ENCODE results near the gene CCDC106.

Gene CCDC106

DNA sequence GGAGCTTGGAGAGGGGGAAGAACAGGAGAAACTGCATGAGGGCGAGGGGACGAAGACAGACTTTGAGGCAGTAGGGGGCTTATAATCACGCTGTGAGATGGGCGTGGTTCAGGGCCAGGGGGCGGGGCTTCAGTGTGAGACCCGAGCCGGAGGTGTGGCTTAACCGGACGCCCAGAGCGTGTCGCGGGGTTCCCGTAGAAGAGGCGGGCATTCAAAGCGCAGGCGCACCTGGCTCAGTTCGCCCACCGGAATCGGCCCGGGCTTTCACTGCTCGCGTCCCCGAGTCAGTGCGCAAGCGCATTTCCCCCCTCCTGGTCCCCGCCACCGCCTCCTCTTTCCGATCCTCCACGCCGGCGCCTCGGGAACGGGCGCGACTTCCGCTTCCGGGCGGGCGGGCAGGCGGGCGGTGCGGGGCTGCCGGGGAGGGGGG, 42.8 kb upstream of the CCDC106 start:
- WGBS, 2 experiments (ENCODE audit: insufficient coverage in 2 of 2): 0% methylated on average over 27 to 28 of the region's 43 CpGs
- Histone ChIP-seq H3K4me1 (ENCODE audit: control insufficient read depth, insufficient read depth, low read length, poor library complexity, severe bottlenecking) (peaks cover 12% of the 10 kb centered on the region), H3K9me3 (ENCODE audit: control insufficient read depth, low read length) (no peaks in the 10 kb centered on the region), H3K36me3 (ENCODE audit: control insufficient read depth, insufficient read depth, low read length) (peaks cover 36% of the 10 kb centered on the region), H3K4me3 (ENCODE audit: extremely low read depth, insufficient read depth, low read length, poor library complexity, severe bottlenecking) (peak overlapping the region; percentile 89), H3K27ac (ENCODE audit: low read depth, low read length, severe bottlenecking) (peak overlapping the region; percentile 94)

- 0 to 2% methylated on average over 21 to 39 of the region's 44 CpGs for WGBS, 2 experiments (ENCODE audit: insufficient coverage in 2 of 2)
Observed at GRCh38 chr19:55605637-55606470, 42.2 kb upstream of the CCDC106 start, which contains the start of gene ZNF865. Gene ZNF865 (plus strand): TSS chr19:55605647. CDS start chr19:55613619, 7,972 bp downstream.

DNA sequence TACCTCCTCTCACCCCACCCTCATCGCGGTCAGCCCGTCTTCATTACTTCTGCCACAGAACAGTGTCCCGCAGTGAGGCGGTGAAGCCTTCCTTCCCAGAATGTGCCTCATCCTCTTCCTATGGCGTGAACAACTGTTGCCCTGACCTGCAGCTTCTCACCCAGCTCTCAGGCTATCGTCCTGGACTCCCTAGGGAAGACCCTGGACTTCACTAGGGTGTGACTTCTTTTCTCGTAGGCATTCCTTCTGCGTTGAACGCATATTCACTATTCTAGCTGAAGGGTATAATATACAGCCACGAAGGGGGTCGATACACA, 41.6 kb upstream of the CCDC106 start:
- peak overlapping the region; percentile 89 for H3K4me3 ChIP-seq (ENCODE audit: extremely low read depth, insufficient read depth, low read length, poor library complexity, severe bottlenecking)
- 29 to 34% methylated on average over 12 of the region's 12 CpGs for WGBS, 2 experiments (ENCODE audit: insufficient coverage in 2 of 2)
- peaks cover 48% of the 10 kb centered on the region for H3K36me3 ChIP-seq (ENCODE audit: control insufficient read depth, insufficient read depth, low read length)
- H3K27ac ChIP-seq (ENCODE audit: low read depth, low read length, severe bottlenecking): peak overlapping the region; percentile 94
- peaks cover 4% of the 10 kb centered on the region for H3K4me1 ChIP-seq (ENCODE audit: control insufficient read depth, insufficient read depth, low read length, poor library complexity, severe bottlenecking)
- H3K9me3 ChIP-seq (ENCODE audit: control insufficient read depth, low read length): no peaks in the 10 kb centered on the region

More at GRCh38 chr19:55605637-55606470, 42.2 kb upstream of the CCDC106 start, which contains the start of gene ZNF865:
- peak within 1 kb of the TSS; percentile 94 for H3K27ac ChIP-seq (ENCODE audit: low read depth, low read length, severe bottlenecking)
- H3K4me1 ChIP-seq (ENCODE audit: control insufficient read depth, insufficient read depth, low read length, poor library complexity, severe bottlenecking): peaks cover 10% of the 10 kb centered on the region
- H3K36me3 ChIP-seq (ENCODE audit: control insufficient read depth, insufficient read depth, low read length): peaks cover 42% of the 10 kb centered on the region
- peak within 1 kb of the TSS; percentile 89 for H3K4me3 ChIP-seq (ENCODE audit: extremely low read depth, insufficient read depth, low read length, poor library complexity, severe bottlenecking)
- H3K9me3 ChIP-seq (ENCODE audit: control insufficient read depth, low read length): no peaks in the 10 kb centered on the region

DNA sequence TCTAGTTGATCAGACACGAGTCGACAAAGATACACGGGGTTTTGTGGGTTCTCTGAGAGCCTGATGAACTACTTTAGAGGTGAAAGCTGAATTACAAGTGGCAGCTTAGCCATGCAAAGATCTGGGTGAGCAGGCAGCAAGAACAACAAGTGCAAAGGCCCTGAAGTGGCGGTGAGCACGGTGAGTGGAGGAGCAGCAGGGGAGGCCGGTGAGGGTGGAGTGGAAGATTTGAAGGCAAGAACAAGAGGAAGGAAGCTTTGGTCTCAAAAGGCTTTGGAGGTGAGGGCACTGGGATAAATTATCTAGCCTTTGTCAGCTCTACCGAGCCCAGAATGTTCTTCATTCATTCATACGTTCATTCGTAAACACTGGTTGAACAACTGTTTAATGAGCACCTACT, 41.2 kb upstream of the CCDC106 start:
- Histone ChIP-seq H3K9me3 (ENCODE audit: control insufficient read depth, low read length) (no peaks in the 10 kb centered on the region), H3K36me3 (ENCODE audit: control insufficient read depth, insufficient read depth, low read length) (peaks cover 48% of the 10 kb centered on the region), H3K4me3 (ENCODE audit: extremely low read depth, insufficient read depth, low read length, poor library complexity, severe bottlenecking) (peak overlapping the region; percentile 89), H3K4me1 (ENCODE audit: control insufficient read depth, insufficient read depth, low read length, poor library complexity, severe bottlenecking) (peaks cover 3% of the 10 kb centered on the region), H3K27ac (ENCODE audit: low read depth, low read length, severe bottlenecking) (no peak overlapping the region)
- WGBS, 2 experiments (ENCODE audit: insufficient coverage in 2 of 2): 85 to 95% methylated on average over 6 to 7 of the region's 9 CpGs

DNA sequence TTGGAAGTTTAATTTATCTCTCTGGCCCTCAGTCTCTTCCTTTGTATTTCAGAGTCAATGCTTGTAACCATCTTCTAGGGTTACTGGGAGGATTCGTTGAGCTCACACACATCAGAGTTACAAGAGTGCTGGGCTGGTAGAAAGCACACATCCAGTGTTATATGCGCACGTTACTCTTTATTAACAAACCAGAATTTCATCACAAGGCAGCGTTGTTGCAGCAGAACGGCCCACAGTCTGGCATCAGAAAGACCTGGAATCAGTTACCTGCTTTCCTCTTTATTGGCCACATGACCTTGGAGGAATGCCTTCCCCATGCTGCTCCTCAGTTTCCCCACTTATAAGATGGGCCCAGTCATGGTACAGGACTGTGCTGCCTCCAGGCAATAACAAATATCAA, 38.7 kb upstream of the CCDC106 start:
- Histone ChIP-seq H3K36me3 (ENCODE audit: control insufficient read depth, insufficient read depth, low read length) (peaks cover 50% of the 10 kb centered on the region), H3K4me3 (ENCODE audit: extremely low read depth, insufficient read depth, low read length, poor library complexity, severe bottlenecking) (no peak overlapping the region), H3K9me3 (ENCODE audit: control insufficient read depth, low read length) (no peaks in the 10 kb centered on the region), H3K4me1 (ENCODE audit: control insufficient read depth, insufficient read depth, low read length, poor library complexity, severe bottlenecking) (peaks cover 3% of the 10 kb centered on the region), H3K27ac (ENCODE audit: low read depth, low read length, severe bottlenecking) (no peak overlapping the region)
- WGBS, 2 experiments (ENCODE audit: insufficient coverage in 2 of 2): 93 to 100% methylated on average over 4 to 5 of the region's 5 CpGs

- H3K36me3 ChIP-seq (ENCODE audit: control insufficient read depth, insufficient read depth, low read length): peaks cover 59% of the 10 kb centered on the region
- H3K9me3 ChIP-seq (ENCODE audit: control insufficient read depth, low read length): no peaks in the 10 kb centered on the region
- 95 to 98% methylated on average over 6 to 11 of the region's 15 CpGs for WGBS, 2 experiments (ENCODE audit: insufficient coverage in 2 of 2)
- H3K27ac ChIP-seq (ENCODE audit: low read depth, low read length, severe bottlenecking): no peak overlapping the region
- no peak overlapping the region for H3K4me3 ChIP-seq (ENCODE audit: extremely low read depth, insufficient read depth, low read length, poor library complexity, severe bottlenecking)
- peaks cover 3% of the 10 kb centered on the region for H3K4me1 ChIP-seq (ENCODE audit: control insufficient read depth, insufficient read depth, low read length, poor library complexity, severe bottlenecking)
Observed at GRCh38 chr19:55611300-55611982, 36.6 kb upstream of the CCDC106 start.

- H3K9me3 ChIP-seq (ENCODE audit: control insufficient read depth, low read length): no peaks in the 10 kb centered on the region
- 100% methylated on average over 2 to 3 of the region's 3 CpGs for WGBS, 2 experiments (ENCODE audit: insufficient coverage in 2 of 2)
- no peak overlapping the region for H3K4me3 ChIP-seq (ENCODE audit: extremely low read depth, insufficient read depth, low read length, poor library complexity, severe bottlenecking)
- H3K4me1 ChIP-seq (ENCODE audit: control insufficient read depth, insufficient read depth, low read length, poor library complexity, severe bottlenecking): no peaks in the 10 kb centered on the region
- peaks cover 58% of the 10 kb centered on the region for H3K36me3 ChIP-seq (ENCODE audit: control insufficient read depth, insufficient read depth, low read length)
- H3K27ac ChIP-seq (ENCODE audit: low read depth, low read length, severe bottlenecking): no peak overlapping the region
Observed at GRCh38 chr19:55611983-55612645, 35.9 kb upstream of the CCDC106 start.

GRCh38 chr19:55613396-55613795, 34.6 kb upstream of the CCDC106 start:
- Histone ChIP-seq H3K9me3 (ENCODE audit: control insufficient read depth, low read length) (no peaks in the 10 kb centered on the region), H3K4me3 (ENCODE audit: extremely low read depth, insufficient read depth, low read length, poor library complexity, severe bottlenecking) (no peak overlapping the region), H3K4me1 (ENCODE audit: control insufficient read depth, insufficient read depth, low read length, poor library complexity, severe bottlenecking) (no peaks in the 10 kb centered on the region), H3K36me3 (ENCODE audit: control insufficient read depth, insufficient read depth, low read length) (peaks cover 59% of the 10 kb centered on the region), H3K27ac (ENCODE audit: low read depth, low read length, severe bottlenecking) (no peak overlapping the region)
- 96 to 99% methylated on average over 22 of the region's 27 CpGs for WGBS, 2 experiments (ENCODE audit: insufficient coverage in 2 of 2)

DNA sequence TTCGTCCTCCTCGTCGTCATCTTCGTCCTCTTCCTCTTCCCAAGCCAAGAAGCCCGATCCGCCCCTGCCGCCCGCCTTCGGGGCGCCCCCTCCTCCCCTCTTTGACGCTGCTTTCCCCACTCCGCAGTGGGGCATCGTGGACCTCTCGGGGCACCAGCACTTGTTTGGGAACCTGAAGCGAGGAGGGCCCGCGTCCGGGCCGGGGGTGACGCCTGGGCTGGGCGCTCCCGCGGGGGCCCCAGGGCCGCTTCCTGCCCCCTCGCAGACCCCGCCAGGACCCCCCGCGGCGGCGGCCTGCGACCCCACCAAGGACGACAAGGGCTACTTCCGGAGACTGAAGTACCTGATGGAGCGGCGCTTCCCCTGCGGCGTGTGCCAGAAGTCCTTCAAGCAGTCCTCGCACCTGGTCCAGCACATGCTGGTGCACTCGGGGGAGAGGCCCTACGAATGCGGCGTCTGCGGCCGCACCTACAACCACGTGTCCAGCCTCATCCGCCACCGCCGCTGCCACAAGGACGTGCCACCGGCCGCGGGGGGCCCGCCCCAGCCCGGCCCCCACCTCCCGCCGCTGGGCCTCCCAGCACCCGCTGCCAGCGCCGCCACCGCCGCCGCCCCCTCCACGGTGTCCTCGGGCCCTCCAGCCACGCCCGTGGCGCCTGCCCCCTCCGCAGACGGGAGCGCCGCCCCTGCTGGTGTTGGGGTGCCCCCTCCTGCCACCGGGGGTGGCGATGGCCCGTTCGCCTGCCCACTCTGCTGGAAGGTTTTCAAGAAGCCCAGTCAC, 33.9 kb upstream of the CCDC106 start:
- Histone ChIP-seq H3K4me3 (ENCODE audit: extremely low read depth, insufficient read depth, low read length, poor library complexity, severe bottlenecking) (no peak overlapping the region), H3K36me3 (ENCODE audit: control insufficient read depth, insufficient read depth, low read length) (peaks cover 53% of the 10 kb centered on the region), H3K4me1 (ENCODE audit: control insufficient read depth, insufficient read depth, low read length, poor library complexity, severe bottlenecking) (no peaks in the 10 kb centered on the region), H3K9me3 (ENCODE audit: control insufficient read depth, low read length) (no peaks in the 10 kb centered on the region), H3K27ac (ENCODE audit: low read depth, low read length, severe bottlenecking) (no peak overlapping the region)
- WGBS, 2 experiments (ENCODE audit: insufficient coverage in 2 of 2): 96 to 97% methylated on average over 56 to 66 of the region's 75 CpGs
